GM06990 (cell line): ENCODE data around the gene EPAS1.

ENCODE experiments used
- DNase-seq: peaks from one replicate; pipeline ENCODE4 v3.0.0-alpha.2; 2011; ENCODE audit not compliant: insufficient read length; ENCODE audit errors: extremely low read depth
- H3K27me3 ChIP-seq: replicated peaks from 2 replicates; pipeline ENCODE4 v1.6.0; 2011; ENCODE audit warnings: low read length; ENCODE audit not compliant: control insufficient read depth, insufficient read depth
- H3K36me3 ChIP-seq: 2 replicates; pipeline ENCODE4 v1.5.1; 2011; ENCODE audit warnings: low read length; ENCODE audit not compliant: control insufficient read depth, insufficient read depth
- H3K4me3 ChIP-seq: replicated peaks from 2 replicates; pipeline ENCODE4 v1.5.1; 2011; ENCODE audit warnings: low read depth, mild to moderate bottlenecking, control low read depth, low read length
- CTCF ChIP-seq: IDR thresholded peaks from 2 replicates; pipeline ENCODE4 v1.5.1; 2011; ENCODE audit warnings: low read length, control low read depth, mild to moderate bottlenecking, inconsistent platforms; ENCODE audit not compliant: insufficient read depth, poor library complexity, severe bottlenecking

Gene EPAS1

GRCh38 chr2:46318579-46319460 is 21.6 kb downstream of the EPAS1 start:
- no peak for TF ChIP-seq CTCF

GRCh38 chr2:46319711-46320110 is 22.5 kb downstream of the EPAS1 start:
- no peak for TF ChIP-seq CTCF
- Histone ChIP-seq H3K36me3 (no peaks in the 10 kb centered on the region), H3K4me3 (no peak overlapping the region), H3K27me3 (peaks cover 2% of the 10 kb centered on the region)
- DNase-seq, result no peak

More at GRCh38 chr2:46318579-46319460, 21.6 kb downstream of the EPAS1 start:
- Histone ChIP-seq H3K4me3 (no peak overlapping the region), H3K36me3 (no peaks in the 10 kb centered on the region), H3K27me3 (peaks cover 2% of the 10 kb centered on the region; the same call in 1 of the 2 replicates)
- no peak for DNase-seq

- TF ChIP-seq CTCF, result no peak
These were observed 22.9 kb downstream of the EPAS1 start for GRCh38 chr2:46320141-46320567.

GRCh38 chr2:46323730-46324129 is 26.5 kb downstream of the EPAS1 start:
- H3K27me3 ChIP-seq, result peaks cover 2% of the 10 kb centered on the region
- no peak for TF ChIP-seq CTCF
- no peak overlapping the region for H3K4me3 ChIP-seq
- no peak for DNase-seq
- H3K36me3 ChIP-seq, result no peaks in the 10 kb centered on the region

More at GRCh38 chr2:46320141-46320567, 22.9 kb downstream of the EPAS1 start:
- Histone ChIP-seq H3K4me3 (no peak overlapping the region), H3K36me3 (no peaks in the 10 kb centered on the region), H3K27me3 (peaks cover 2% of the 10 kb centered on the region)
- no peak for DNase-seq

GRCh38 chr2:46325182-46325928 is 28.1 kb downstream of the EPAS1 start:
- H3K36me3 ChIP-seq, result no peaks in the 10 kb centered on the region
- DNase-seq, result no peak
- peaks cover 2% of the 10 kb centered on the region for H3K27me3 ChIP-seq
- no peak for TF ChIP-seq CTCF
- H3K4me3 ChIP-seq, result no peak overlapping the region
